Omental fat pad (tissue), 4 donors: ENCODE data around the gene GOPC. TPM values are rescaled to one million over a fixed set of nuclear protein-coding genes. Genes with fewer than 3 reads are reported as not detected.

Experiments used
- ATAC-seq: fragments of 150-250 bp; one replicate; pipeline ENCODE4 v1.9.1; 2016; ENCODE audit warnings: mild to moderate bottlenecking, moderate library complexity; ENCODE audit not compliant: low FRiP score
- DNase-seq: peaks from one replicate; pipeline ENCODE4 v3.0.0-alpha.2; 2019; ENCODE audit warnings: low spot score
- total RNA-seq, 4 donors: library from RNA; depleted of rRNA; stranded (reverse); fragments of >200 nt; gene quantifications; one replicate each; pipeline ENCODE4 v1.1.0, GENCODE V29; 2016
- TF ChIP-seq, protein P1 (sequence below), 3 donors: fragments of 450-650 bp; IDR thresholded peaks; one replicate each; pipeline ENCODE4 v1.5.1; 2016 to 2017; ENCODE audit warnings: antibody characterized with exemption in 3 of 3, mild to moderate bottlenecking in 3 of 3, moderate library complexity in 2 of 3

Gene GOPC
- total RNA-seq, 4 donors from 2014 or later = 15.0 to 25.7 (median 17.0) TPM

DNA sequence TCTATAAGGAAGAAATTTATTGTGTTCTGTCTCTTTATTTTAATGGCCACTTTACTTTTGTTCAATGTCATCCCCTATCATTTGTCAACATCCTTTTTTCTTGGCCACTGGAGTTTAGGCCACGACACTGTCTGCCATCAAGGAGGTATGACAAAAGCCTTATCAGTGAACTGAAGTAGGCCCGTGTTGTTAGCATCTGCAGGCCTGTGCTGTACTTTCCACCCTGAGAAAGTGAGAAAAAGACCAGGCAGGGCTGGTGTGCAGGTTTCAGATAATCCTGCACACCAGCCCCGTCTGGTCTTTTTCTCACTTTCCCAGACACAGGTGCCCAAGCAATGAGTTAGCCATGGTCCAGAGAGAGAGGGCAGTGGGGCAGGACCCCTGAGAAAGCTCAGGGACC, 57.6 kb downstream of the GOPC start:
- TF ChIP-seq, protein P1, sequence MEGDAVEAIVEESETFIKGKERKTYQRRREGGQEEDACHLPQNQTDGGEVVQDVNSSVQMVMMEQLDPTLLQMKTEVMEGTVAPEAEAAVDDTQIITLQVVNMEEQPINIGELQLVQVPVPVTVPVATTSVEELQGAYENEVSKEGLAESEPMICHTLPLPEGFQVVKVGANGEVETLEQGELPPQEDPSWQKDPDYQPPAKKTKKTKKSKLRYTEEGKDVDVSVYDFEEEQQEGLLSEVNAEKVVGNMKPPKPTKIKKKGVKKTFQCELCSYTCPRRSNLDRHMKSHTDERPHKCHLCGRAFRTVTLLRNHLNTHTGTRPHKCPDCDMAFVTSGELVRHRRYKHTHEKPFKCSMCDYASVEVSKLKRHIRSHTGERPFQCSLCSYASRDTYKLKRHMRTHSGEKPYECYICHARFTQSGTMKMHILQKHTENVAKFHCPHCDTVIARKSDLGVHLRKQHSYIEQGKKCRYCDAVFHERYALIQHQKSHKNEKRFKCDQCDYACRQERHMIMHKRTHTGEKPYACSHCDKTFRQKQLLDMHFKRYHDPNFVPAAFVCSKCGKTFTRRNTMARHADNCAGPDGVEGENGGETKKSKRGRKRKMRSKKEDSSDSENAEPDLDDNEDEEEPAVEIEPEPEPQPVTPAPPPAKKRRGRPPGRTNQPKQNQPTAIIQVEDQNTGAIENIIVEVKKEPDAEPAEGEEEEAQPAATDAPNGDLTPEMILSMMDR (IDR thresholded peaks at IDR 0.05) = no peak
- DNase-seq (no peak), ATAC-seq (no peak)

DNA sequence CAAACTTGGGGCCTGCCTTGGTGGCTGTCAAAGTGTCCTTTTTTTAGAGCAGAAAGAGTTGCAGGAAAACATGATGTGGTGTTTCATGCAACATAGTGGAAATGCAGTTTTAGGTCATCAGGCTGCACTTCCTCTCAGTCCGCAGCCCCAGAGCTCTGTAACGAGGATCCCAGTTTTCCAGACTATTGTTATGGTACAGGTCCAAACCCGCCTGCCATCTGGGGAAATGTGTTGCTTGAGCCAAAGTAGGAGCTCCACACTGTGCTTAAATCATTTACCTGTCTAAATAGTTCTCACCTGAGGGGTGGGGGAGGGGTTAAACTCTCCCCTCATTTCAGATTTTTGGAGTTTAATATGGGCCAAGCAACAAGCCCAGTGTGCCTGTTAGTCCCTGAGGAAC, 59.8 kb downstream of the GOPC start:
- TF ChIP-seq, protein P1 (IDR thresholded peaks at IDR 0.05) = no peak
- no peak for DNase-seq
- no peak for ATAC-seq

DNA sequence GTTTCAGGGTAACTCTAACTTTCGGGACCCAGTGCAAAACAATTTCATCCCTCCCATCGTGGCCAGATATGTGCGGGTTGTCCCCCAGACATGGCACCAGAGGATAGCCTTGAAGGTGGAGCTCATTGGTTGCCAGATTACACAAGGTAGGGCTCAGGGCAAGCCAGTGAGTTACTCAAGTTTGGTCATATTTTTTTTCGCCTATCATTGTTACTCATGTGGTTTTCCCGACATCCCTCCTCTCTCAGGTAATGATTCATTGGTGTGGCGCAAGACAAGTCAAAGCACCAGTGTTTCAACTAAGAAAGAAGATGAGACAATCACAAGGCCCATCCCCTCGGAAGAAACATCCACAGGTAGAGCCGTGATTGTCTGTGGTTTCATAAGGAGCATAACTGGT, 61.6 kb downstream of the GOPC start:
- TF ChIP-seq, protein P1 (IDR thresholded peaks at IDR 0.05) = no peak
- DNase-seq = no peak
- no peak for ATAC-seq

DNA sequence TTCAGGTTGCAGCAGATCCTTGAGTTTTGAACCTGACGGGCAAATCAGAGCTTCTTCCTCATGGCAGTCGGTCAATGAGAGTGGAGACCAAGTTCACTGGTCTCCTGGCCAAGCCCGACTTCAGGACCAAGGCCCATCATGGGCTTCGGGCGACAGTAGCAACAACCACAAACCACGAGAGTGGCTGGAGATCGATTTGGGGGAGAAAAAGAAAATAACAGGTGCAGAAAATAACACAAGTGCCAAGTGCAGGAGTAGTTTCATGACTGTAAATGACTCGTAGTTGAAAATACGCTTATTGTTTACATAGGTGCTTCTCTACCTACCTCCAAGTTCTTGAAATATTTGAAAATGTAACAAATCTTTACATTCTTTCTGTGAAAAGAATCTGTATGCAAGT, 63.7 kb downstream of the GOPC start:
- ATAC-seq = no peak
- TF ChIP-seq, protein P1 (IDR thresholded peaks at IDR 0.05) = no peak
- no peak for DNase-seq

DNA sequence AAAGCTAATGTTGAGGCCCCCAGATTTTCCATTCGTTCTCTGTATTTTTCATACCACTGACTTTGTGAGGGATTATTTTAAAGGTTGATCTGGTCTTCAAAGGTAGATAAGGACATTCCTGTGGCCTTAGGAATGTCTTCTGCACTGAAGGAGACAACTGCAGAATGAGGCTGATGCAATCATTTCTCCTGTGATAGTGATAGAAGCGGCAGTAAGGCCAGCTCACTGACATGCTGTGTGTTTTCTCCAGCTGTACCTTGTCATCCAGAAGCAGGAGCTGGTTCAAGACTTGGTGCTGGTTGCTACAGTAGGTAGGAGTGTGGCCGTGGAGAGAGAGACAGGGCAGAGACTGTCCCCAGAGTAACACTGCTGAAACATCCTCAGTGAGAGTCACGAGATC, 66.0 kb downstream of the GOPC start:
- TF ChIP-seq, protein P1 (IDR thresholded peaks at IDR 0.05) = no peak
- no peak for ATAC-seq
- DNase-seq = no peak

DNA sequence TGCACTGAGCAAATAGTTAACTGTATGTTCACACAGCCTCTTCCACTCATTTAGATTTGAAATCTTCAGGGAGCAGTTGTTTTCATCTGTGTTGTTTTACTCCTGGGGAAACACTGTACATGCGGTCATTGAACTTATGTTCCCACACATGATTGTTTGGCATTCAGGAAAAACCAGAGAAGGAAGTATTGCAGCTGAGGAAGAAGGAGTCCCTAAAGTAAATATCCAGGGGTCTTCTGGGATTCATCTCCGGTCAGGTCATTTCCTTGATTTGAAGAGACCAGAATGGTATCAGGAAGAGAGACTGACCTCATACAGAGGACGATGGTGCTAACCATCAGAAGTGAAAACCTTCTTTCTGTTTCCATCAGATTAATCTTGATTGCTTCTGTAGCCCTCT, 67.3 kb downstream of the GOPC start:
- no peak for DNase-seq
- no peak for ATAC-seq
- TF ChIP-seq, protein P1 (IDR thresholded peaks at IDR 0.05) = no peak

DNA sequence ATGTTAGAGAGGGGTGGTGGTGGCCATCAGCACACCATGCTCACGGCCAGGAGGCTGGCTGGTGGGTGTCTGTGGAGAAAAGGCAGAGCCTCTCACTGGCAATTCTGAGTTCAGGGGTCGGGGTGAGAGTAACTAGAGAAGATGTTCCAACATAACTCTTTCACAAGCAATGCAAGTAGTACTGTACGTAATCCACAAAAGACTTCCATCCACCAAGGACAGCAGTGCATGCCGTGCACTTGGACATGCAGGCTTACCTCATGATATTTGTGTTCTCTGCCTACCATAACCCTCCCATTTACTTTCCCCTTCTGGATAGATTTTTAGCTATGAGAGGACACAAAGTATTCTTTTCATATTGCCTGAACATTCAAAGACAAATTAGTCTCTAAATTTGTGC, 68.5 kb downstream of the GOPC start:
- no peak for ATAC-seq
- no peak for DNase-seq
- TF ChIP-seq, protein P1 (IDR thresholded peaks at IDR 0.05) = no peak
